Measurements from ENCODE around the gene AOPEP.
A peak's percentile ranks its signal among the peaks of the same experiment; 100 is the strongest.
"Not testable (repeated sequence)": the region's sequence is repeated elsewhere in the genome, so short reads cannot be mapped to it uniquely, and the experiment has no call there.

The AOPEP gene

DNA sequence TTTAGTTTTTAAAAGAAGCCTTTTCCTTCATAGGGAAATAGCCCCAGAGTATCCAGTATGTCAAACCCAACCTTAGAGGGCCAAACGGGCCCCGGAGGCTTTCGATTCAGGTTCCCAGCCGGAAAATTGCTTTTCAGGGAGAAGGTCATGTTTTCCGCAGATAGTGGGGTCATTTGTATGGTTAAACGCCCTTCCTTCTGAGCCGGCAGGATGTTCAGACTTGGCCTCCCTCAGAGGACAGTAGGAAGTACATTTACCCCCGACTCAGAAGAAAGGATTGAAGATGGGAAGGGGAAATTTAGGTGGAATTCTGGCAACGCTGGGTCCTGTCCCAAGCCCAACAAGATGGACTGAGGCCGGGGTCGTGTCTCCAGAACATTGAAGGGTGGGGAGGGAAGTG lies 195.2 kb downstream of the AOPEP start:
- no peak for DNase-seq

DNA sequence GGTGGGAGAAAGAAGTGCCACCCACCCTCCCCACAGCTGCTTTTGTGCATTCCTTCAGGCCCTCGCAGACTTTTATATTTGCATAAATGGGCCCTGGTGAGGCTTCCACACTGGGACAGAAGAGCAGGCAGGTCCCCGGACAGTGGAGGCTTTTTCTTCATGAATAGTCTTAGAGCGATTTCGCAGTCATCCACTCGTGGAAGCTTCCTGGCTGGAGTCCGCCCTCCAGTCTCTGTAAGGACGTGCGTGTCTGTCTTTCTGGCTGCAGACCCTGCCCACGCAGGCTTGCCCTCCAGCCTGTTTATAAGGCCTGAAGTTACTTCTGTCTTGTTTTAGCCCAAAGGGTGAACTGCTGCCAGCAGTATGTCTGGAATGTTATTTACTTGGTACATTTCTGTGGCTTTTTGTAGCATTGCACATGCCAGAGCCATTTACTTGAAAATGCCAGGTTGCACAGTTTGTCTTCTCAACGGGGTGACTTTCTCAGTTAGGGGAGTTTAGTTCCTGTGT lies 195.7 kb downstream of the AOPEP start:
- DNase-seq = peak; percentile 74

DNA sequence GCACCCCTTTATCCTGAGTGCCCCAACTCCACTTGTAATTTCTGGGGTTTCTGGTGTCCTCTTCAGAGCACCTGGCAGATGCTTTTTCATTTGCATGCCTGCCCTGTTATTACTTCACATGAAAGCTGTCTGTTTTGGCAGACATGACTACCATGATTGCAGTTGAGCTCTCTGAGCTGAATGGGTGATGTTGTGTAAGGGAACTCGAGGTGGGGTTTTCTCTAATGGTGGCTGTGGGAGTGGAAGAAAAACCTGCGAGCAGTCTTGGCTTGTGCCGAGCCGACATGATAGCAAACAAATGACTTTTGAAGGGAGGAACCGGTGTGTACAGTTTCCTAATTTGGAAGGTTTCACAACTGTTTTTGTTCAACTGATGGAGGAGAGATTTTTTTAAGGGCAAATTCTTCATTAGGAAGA lies 196.2 kb downstream of the AOPEP start:
- DNase-seq = peak; percentile 81

DNA sequence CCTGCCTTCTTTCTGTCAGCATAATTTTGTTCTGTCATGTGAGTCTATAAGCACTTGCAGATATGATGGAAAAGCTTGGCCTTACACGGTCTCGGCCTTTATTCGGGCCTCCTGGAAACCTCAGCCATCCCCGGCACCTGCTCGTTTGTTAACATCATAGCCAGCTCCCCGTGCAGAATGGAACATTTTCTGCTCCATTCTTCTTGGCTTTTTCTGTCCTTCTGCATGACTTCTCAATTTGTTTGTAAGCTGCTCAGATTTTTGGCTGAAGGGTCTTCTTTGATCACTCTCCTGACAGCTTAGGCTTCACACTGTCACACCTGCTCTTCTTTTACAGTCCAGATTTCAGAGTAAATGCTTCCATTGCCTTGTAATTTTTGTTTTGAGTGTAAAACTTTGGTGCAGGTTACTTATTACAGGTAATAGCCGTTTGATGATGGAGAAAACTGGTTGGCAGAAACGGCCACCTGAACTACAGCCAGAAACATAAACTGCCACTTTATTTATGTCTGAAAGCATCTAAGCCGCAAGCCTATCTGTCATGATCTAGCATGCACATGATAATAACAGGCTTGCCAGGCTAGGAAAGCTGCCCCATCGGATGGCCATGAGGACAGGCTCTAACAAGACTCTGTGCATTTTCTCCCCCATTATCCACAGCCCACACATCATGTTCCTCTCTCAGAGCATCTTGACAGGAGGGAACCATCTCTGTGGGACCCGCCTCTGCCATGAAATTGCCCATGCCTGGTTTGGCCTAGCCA lies 197.0 kb downstream of the AOPEP start:
- DNase-seq = no peak

- DNase-seq = no peak
These were observed 199.4 kb downstream of the AOPEP start for GRCh38 chr9:94925751-94926430.

DNA sequence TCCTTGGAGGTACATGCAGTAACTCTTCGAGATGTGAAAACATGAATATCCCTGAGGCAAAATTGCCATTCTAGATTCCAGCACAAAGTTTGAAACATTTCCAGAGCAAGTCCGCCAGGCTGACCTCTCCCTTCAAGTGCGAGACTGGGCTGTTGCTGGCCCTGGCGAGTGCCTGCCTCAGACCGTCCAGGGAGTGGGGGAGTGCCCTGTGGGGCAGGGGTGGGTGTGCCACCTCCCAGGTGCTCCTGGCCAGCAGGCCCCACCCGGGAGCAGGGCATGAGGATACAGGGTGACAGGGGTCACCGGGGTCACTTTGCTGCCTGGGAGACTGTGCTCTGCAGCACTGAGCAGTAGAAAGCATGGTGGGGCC lies 199.9 kb downstream of the AOPEP start:
- no peak for DNase-seq

DNA sequence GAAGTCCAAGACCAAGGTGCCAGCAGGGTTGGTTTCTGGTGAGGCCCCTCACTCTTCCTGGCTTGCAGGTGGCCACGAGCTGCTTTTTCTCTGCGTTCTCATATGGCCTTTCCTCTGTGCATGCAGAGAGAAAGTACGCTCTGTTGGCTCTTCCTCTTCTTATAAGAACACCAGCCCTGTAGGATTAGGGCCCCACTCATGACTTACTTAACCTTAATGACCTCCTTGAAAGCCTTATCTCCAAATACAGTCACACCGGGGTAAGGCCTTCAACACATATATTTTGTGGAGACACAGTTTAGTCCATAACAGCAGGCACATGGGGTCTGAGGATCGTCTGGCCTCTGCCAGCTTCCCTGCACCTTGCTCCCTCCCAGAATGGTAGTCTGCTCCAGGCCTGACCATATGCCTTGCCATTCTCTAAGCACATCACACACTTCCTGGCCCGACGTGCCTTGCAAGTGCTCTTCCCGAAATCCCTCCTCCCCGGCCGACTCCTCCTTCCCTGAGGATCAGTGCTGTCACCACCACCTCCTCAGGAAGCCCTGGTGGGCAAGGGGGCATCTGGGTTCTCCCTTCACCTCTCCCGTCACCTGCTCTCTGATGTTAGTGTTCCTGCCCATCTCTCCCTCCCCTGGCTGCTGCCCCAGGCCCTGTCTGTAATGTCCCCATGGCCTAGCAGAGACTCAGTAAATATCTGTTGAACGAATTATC lies 200.7 kb downstream of the AOPEP start:
- DNase-seq = no peak

- DNase-seq = no peak
These were observed 201.5 kb downstream of the AOPEP start for GRCh38 chr9:94927762-94928670.

DNA sequence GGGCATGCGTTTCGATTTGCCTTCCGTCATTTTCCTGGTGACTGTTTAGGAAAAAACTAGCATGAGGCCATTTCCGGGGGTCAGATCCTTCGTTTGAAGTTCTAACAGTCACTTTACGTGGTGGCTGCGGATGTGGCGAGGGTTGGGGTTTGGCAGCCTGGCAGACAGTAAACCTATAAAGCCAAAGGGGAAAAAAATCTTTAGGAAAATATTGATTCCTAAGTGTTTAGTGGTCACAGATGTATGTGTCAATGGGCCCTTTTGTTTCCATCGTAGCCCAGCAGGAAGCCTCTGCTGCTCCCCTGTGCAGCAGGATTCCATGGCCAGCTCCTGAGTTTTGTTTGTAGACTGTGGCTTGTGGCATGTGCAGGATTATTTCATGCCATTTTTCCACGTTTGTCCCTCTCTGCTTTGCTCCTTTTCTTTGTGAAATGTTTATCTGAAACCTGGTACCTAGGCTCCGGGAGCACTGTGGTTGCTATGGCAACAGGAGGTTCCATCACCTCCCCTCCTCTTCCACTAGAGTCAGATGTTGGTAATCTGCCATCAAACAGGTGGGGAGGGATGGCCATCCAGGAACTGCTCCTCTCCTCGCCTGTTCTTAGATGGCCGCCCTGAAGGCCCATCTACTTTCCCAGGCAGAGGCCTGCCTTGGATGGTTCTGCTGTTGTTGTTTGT lies 202.3 kb downstream of the AOPEP start:
- peak; percentile 32 for DNase-seq

DNA sequence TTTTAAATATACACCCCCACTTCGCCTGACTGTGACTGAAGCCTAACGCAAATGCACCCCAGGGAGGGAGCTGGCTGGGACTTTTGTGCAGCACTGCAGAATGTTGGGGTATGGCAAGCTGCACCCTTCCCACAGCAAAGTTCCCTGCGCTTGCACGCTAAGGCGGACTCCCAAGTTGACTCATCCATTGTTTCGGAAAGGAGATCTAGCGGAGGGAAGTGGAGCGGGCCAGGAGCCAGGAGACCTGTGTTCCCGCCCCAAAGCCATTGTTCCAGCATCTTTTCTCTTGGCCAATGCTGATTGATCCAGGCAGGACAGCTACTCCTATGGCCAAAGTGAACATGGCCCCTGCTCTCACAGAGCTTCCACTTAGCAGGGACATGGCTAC lies 202.9 kb downstream of the AOPEP start:
- no peak for DNase-seq

GRCh38 chr9:94931036-94931633 lies 204.6 kb downstream of the AOPEP start:
- no peak for DNase-seq

DNA sequence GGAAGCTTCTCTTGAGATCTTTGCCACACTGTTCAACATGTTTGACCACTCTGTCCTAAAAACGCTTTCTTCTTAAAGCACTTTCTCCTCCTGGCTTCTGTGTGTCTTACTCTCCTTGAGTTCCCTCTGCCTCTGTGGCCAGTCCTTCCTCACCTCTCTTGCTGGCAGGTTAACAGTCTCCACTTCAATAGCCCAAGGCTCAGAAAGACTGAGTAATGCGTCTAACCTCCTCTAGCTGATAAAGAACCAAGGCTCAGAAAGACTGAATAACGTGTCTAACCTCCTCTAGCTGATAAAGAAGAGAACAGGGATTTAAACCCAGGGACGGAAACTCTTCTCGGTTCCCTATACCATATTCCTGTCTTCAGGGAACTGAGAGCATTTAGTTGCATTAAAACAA lies 205.2 kb downstream of the AOPEP start:
- no peak for DNase-seq

DNA sequence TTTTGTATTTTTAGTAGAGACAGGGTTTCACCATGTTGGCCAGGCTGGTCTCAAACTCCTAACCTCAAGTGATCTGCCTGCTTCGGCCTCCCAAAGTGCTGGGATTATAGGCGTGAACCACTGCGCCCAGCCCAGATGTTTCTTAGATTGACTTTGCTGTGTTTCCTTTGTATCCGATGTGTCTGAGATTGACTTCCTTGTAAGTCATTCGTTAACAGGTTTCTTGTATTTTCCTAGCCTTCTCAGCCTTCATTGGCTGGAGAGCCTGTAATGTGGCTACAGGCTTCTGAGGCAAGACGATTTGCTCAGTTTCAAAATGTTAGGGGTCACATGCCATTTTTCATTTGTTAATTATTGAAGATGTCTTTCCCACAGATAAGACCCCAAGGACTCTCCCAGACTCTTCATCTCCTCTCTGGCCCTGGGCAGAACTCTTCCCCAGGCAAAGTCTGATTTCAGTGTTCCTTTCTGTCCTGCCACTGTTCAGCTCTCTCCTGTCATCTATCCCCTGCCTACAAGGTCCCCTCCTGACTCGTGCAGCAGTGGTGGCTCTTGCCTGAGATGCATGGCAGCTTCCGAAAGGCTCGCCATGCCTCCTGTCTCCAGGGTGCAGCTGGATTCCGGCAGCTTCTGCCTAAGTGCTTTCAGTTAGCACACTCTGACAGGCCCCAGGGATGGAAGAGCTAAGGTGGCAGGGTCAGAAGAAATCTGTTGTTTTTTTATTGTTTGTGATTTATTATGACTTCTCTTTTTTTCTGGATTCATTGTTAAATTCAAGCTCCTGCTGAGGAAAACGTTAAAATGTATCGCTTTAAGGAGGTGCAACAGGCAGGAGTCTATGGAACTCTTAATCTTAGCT lies 206.4 kb downstream of the AOPEP start:
- no peak for DNase-seq

DNA sequence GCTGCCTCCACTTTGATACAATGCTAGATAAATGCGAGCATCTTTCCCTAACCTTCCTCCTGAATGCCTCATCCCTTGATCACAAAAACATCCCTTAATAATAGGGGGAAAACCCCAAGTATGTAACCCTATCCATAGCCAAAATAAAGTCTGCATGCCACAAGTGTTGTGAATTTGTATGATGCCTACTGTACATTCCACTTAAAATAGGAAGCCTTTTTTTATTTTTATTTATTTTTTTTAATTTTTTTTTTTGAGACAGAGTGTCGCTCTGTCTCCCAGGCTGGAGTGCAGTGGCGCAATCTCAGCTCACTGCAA lies 207.0 kb downstream of the AOPEP start:
- no peak for DNase-seq

DNA sequence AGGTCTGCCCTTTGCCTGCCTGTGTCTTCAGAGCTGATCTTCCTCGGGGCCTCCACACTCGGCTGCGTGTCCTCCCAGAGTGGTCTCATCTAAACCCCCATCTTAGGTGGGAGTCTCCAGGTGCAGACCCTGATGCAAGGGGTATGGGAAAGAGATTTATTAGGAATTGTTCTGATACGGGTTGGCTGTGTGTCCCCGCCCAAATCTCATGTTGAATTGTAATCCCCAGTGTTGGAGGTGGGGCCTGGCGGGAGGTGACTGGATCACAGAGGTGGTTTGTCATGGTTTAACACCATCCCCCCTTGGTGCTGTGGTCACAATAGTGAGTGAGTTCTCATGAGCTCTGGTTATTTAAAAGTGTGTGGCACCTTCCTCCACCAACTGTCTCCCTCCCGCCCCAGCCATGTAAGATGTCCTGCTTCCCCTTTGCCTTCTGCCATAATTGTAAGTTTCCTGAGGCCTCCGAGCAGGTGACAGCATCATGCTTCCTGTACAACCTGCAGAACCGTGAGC lies 208.4 kb downstream of the AOPEP start:
- no peak for DNase-seq

GRCh38 chr9:94935396-94935795 lies 208.9 kb downstream of the AOPEP start:
- no peak for DNase-seq

DNA sequence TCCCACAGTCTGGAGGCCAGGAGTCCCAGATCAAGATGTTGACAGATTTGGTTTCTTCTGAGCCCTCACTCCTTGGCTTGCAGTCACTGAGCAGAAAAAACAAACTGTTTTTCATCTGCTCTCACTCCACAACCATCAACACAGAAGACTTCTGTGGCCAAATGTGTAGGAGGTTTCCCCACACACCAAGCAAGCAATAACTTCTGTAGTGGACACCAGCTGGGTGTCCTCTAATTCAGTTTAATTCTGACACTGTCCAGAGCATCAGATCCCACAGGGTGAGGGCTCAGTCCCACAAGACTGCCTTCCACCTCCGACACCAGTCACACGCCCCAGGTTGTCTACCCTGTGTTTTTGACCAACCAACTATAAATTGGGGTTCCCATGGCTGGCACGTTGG lies 209.9 kb downstream of the AOPEP start:
- no peak for DNase-seq

DNA sequence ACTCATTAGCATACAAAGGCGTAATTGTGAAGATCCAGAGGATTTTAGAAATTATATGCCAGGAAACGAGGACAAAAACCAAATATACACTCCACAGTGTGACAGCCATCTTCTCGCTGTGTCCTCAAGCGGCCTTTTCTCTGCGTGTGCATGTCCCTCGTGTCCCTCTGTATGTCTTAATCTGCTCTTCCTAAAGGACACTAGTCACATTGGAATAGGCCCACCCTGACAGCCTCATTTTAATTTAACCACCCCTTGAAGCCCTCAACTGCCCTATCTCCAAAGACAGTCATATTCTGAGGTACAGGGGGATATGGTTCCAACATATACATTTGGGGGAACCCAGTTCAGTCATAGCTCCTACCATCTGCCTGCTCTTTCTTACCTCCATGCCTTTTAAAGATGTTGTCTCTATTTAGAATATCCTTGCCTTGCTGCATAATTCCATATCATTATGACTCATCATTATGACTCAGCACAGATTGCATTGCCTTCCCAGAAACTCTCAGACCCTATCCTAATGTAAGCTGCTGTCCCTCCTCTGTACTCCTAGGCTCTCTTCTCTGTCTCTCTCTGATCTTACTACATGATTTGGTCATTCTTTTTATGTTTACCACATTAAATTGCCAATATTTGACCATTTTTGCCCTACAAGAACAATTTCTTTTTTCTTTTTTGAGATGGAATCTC lies 210.9 kb downstream of the AOPEP start:
- peak; percentile 74 for DNase-seq

DNA sequence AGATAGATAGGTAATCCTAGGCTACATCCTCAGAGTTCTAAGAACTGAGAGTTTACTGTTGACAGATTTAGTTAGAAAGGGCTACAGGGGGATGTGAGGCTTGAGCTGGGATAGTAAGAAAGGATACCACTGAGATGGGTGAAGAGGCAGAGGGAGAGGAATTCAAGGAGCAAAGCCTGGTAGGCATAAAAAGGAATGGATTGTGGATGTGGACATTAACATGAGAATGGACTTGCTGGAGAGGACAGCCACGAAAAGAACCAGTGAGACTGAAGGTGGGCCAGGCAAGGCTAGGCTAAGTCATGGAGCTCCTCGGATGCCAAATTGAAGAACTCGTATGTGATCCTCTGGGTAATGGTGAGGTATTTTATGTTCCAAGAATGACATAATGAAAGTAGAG lies 211.9 kb downstream of the AOPEP start:
- no peak for DNase-seq

GRCh38 chr9:94940296-94940695 lies 213.8 kb downstream of the AOPEP start:
- DNase-seq = not testable (repeated sequence)
